Measurements from ENCODE around the gene HPCAL4. TPM values are rescaled to one million over a fixed set of nuclear protein-coding genes. Genes with fewer than 3 reads are reported as not detected.

HPCAL4 gene
- total RNA-seq, 1 donor from 2014 or later, result 3.1 TPM

- intact Hi-C loops (cut with micrococcal nuclease), result no loop called here
Measured at GRCh38 chr1:39631361-39632322, 59.6 kb downstream of the HPCAL4 start.

DNA sequence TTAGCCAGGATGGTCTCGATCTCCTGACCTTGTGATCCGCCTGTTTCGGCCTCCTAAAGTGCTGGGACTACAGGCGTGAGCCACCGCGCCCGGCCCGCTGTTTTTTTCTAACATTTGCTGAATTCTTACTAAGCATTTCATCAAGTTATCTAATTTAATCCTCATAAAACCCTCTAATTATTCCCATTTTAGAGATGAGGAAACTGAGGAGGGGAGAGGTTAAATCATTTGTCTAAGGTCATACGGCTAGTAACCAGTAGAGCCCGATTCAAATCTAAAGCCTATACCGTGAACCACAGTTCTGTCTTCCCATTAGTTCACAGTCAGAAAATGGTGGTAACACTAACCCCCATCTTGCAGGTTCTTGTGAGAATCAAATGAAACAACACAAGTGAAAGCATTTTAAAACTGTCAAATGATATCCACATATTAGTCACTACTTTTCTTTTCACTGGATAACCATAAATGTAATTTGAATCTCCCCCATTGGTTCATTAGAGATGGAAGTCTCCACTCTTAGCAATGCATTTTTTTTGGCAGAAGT is 62.4 kb downstream of the HPCAL4 start:
- intact Hi-C loops (cut with micrococcal nuclease), result no loop called here

Other genes with a start within 250 kb of the HPCAL4 start
- gene BMP8A, start 199.8 kb downstream of the HPCAL4 start, total RNA-seq, result 0.17 TPM in 1 of 2 replicates, not detected in the other
- gene PABPC4, start 114.6 kb downstream of the HPCAL4 start, total RNA-seq, result 168 and 169 TPM in 2 replicates
- gene HEYL, start 51.8 kb downstream of the HPCAL4 start, total RNA-seq, result not detected in 2 replicates
- gene NT5C1A, start 19.3 kb downstream of the HPCAL4 start, total RNA-seq, result 0.56 and 1.1 TPM in 2 replicates
- 61.3 and 61.5 TPM in 2 replicates for gene PPIE, start 47.4 kb upstream of the HPCAL4 start, total RNA-seq
- 0.22 TPM in 1 of 2 replicates, not detected in the other for gene OXCT2, start 79.9 kb upstream of the HPCAL4 start, total RNA-seq
- 0.12 and 0.22 TPM in 2 replicates for gene BMP8B, start 97.4 kb upstream of the HPCAL4 start, total RNA-seq
- 16.7 and 20.1 TPM in 2 replicates for gene TRIT1, start 192.1 kb upstream of the HPCAL4 start, total RNA-seq
- gene MYCL, start 210.5 kb upstream of the HPCAL4 start, total RNA-seq, result 0.44 TPM in 1 of 2 replicates, not detected in the other

All from T-helper 1 cell treated with Interleukin-12 subunit alpha and Interleukin-12 subunit beta and Interleukin-4 antibody, amounts not matched to agents 30 ng/mL and 1 ng/mL, for 36 hours (primary cell).